Right atrium auricular region (tissue), 2 donors: ENCODE results near the gene PRDM15. TPM values are rescaled to one million over a fixed set of nuclear protein-coding genes. Genes with fewer than 3 reads are reported as not detected.

Experiments used
- DNase-seq: peaks from one replicate; pipeline ENCODE4 v3.0.0-alpha.2; 2019; ENCODE audit warnings: low spot score
- H3K27ac ChIP-seq, 2 donors: fragments of 200-600 bp; sonication (generic); 1 replicate in 1 of 2; 2 replicates in 1 of 2; pipeline ENCODE4 v1.5.1; 2016 to 2019
- H3K27me3 ChIP-seq, 2 donors: fragments of 200-600 bp; sonication (generic); one replicate each; pipeline versions ENCODE4 v1.5.1 to v1.6.0; 2017 to 2019
- H3K36me3 ChIP-seq: fragments of 200-600 bp; sonication (generic); one replicate; pipeline ENCODE4 v1.5.1; 2016
- H3K4me1 ChIP-seq, 2 donors: fragments of 200-600 bp; sonication (generic); one replicate each; pipeline versions ENCODE4 v1.5.1 to v1.6.0; 2017 to 2019
- H3K4me3 ChIP-seq, 2 donors: fragments of 200-600 bp; sonication (generic); 1 replicate in 1 of 2; 2 replicates in 1 of 2; pipeline ENCODE4 v1.5.1; 2017 to 2019; ENCODE audit warnings: mild to moderate bottlenecking in 1 of 2, moderate library complexity in 1 of 2
- H3K9me3 ChIP-seq, 2 donors: fragments of 200-600 bp; sonication (generic); one replicate each; pipeline ENCODE4 v1.5.1; 2019
- total RNA-seq, 2 donors: library from RNA; depleted of rRNA; stranded (reverse); fragments of >200 nt; gene quantifications; one replicate each; pipeline ENCODE4 v1.1.0, GENCODE V29; 2016
- TF ChIP-seq, protein P1 (sequence below), 2 donors: fragments of 200-600 bp; sonication (generic); IDR thresholded peaks; one replicate each; pipeline ENCODE4 v1.5.1; 2019; ENCODE audit warnings: antibody characterized with exemption in 2 of 2

PRDM15 gene
- total RNA-seq, 2 donors from 2014 or later, result 2.6 to 4.2 TPM

DNA sequence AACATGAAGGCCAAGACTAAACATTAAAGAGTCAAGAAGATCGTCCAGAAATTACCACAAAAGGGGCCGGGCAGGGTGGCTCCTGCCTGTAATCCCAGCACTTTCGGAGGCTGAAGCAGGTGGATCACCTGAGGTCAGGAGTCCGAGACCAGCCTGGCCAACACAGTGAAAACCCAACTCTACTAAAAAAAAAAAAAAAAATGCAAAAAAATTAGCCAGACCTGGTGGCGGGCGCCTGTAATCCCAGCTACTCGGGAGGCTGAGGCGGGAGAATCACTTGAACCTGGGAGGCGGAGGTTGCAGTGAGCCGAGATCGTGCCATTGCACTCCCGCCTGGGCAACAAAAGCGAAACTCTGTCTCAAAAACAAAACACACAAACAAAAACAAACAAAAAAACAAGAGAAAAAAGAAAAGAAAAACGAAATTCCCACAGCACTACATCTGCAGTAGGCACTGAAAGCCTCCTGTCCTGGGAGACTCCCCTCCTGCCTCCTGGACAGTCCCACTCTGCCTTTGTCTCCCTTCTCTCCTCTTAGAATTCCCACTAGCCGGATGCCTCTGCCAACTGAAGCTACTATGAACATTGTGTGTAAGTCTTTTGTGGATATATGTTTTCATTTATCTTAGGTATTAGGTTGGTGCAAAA lies 94.6 kb downstream of the PRDM15 start:
- Histone ChIP-seq H3K27ac (no peak overlapping the region), H3K4me1 (peaks cover 0 to under 1% of the 10 kb centered on the region in 2 donors), H3K4me3 (no peak overlapping the region), H3K27me3 (peaks cover 0 to 6% of the 10 kb centered on the region in 2 donors), H3K9me3 (no peaks in the 10 kb centered on the region), H3K36me3 (no peaks in the 10 kb centered on the region)
- DNase-seq, result no peak
- TF ChIP-seq, protein P1, sequence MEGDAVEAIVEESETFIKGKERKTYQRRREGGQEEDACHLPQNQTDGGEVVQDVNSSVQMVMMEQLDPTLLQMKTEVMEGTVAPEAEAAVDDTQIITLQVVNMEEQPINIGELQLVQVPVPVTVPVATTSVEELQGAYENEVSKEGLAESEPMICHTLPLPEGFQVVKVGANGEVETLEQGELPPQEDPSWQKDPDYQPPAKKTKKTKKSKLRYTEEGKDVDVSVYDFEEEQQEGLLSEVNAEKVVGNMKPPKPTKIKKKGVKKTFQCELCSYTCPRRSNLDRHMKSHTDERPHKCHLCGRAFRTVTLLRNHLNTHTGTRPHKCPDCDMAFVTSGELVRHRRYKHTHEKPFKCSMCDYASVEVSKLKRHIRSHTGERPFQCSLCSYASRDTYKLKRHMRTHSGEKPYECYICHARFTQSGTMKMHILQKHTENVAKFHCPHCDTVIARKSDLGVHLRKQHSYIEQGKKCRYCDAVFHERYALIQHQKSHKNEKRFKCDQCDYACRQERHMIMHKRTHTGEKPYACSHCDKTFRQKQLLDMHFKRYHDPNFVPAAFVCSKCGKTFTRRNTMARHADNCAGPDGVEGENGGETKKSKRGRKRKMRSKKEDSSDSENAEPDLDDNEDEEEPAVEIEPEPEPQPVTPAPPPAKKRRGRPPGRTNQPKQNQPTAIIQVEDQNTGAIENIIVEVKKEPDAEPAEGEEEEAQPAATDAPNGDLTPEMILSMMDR (IDR thresholded peaks at IDR 0.05), result no peak

DNA sequence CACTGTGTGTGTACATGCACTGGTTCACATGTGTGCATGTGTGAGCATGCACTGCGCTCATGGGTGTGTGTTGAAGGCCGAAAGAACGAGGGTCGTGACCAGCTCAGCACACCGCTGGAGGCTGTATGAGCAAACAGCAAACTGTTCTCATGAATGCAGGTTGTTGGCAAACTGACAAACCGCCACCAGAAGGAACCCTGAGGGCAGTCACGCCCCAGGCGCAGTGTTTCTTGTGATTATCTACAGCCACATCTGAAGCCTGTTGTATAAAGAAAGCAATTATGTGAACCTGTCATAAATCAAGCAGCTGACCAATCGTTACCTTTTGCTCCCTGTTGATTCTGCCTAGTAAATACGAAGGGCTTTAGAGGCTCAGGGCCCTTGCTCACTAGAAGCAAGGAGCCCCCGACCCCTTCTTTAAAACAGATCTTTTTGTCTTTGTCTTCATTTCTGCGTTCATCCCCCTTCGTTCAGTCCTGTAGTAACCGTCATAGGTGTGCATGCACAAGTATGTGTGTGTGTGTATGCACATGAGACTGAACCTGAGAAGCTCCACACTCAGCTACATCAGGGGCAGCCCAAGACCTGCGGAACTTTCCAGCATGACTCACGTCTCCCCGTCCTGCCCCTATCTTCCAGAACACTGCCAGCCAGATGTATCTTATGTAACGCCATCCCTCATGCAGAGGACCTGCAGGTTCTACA lies 95.5 kb downstream of the PRDM15 start:
- peaks cover 0 to 14% of the 10 kb centered on the region in 2 donors for H3K27me3 ChIP-seq
- TF ChIP-seq, protein P1 (IDR thresholded peaks at IDR 0.05), result no peak

DNA sequence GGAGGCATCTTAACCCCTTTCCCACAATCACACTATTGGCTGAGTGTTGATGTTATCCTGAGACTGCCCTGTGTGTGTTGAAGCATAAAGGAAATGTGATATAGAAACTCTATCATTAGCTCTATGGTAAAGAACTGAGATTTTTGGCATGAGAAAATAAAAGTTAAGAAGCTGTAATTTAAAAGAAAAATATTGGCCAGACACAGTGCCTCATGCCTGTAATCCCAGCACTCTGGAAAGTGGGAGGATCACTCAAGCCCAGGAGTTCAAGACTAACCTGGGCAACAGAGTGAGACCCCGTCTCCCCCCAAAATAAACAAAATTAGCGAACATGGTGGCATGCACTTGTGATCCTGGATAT lies 98.1 kb downstream of the PRDM15 start:
- peaks cover 0 to 14% of the 10 kb centered on the region in 2 donors for H3K27me3 ChIP-seq
- no peak overlapping the region for H3K27ac ChIP-seq
- TF ChIP-seq, protein P1 (IDR thresholded peaks at IDR 0.05), result no peak
- H3K9me3 ChIP-seq, result no peaks in the 10 kb centered on the region
- H3K4me3 ChIP-seq, result no peak overlapping the region
- H3K4me1 ChIP-seq, result peaks cover 0 to 17% of the 10 kb centered on the region in 2 donors
- DNase-seq, result no peak
- no peaks in the 10 kb centered on the region for H3K36me3 ChIP-seq

More for the DNA sequence above, 95.5 kb downstream of the PRDM15 start:
- DNase-seq, result no peak
- Histone ChIP-seq H3K4me3 (no peak overlapping the region), H3K36me3 (no peaks in the 10 kb centered on the region), H3K4me1 (peaks cover 0 to 9% of the 10 kb centered on the region in 2 donors), H3K9me3 (no peaks in the 10 kb centered on the region), H3K27ac (no peak overlapping the region)

DNA sequence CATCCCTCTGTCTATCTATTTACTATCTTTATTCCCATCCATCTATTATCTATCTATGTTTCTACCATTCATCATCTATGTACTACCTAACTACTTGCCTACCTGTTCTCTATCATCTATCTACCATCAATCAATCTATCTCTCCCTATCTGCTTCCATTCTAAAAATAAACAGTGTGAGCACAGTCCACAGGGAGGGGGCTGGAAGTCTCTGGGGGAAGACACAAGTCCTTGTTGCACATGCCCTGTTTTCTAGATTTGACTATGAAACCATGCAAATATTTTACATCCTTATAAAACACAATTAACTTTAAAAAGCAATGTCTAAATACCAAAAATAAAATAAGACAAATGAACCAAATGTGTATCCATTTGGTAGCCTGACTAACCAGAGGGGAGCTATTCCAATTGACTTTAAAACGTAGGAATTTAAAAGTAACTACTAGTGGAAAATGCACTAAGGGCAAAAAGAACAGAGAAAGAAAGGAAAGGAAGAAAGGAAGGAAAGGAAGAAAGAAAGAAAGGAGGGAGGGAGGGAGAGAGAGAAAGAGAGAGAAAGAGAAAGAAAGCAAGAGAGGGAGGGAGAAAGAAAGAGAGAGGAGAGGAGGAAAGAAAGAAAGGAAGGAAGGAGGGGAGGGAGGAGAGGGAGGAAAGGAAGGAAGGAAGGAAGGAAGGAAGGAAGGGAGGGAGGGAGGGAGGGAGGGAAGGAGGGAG lies 98.7 kb downstream of the PRDM15 start:
- H3K4me3 ChIP-seq, result no peak overlapping the region
- H3K27me3 ChIP-seq, result peaks cover 0 to 14% of the 10 kb centered on the region in 2 donors
- no peaks in the 10 kb centered on the region for H3K9me3 ChIP-seq
- TF ChIP-seq, protein P1 (IDR thresholded peaks at IDR 0.05), result no peak
- peaks cover 0 to 17% of the 10 kb centered on the region in 2 donors for H3K4me1 ChIP-seq
- H3K27ac ChIP-seq, result no peak overlapping the region
- DNase-seq, result no peak
- H3K36me3 ChIP-seq, result no peaks in the 10 kb centered on the region

DNA sequence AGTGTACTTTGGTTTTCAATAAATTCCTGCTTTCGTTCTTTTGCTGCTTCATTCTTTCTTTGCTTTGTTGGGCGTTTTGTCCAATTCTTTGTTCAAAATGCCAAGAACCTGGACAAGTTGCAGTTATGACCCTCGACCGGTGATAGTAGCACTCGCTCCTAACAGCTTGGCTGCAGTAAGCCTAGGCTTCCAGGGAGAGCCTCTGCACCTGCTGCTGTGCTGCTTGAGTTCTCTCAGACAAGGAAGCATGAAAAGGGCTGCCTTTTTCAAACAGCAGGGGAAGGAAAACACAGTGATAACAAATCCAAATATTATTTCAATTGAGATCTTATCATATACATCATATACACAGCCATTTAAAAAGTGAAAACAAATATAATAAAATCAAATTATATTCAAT lies 99.5 kb downstream of the PRDM15 start:
- H3K27ac ChIP-seq, result no peak overlapping the region
- no peaks in the 10 kb centered on the region for H3K36me3 ChIP-seq
- no peaks in the 10 kb centered on the region for H3K9me3 ChIP-seq
- TF ChIP-seq, protein P1 (IDR thresholded peaks at IDR 0.05), result no peak
- peaks cover 0 to 17% of the 10 kb centered on the region in 2 donors for H3K4me1 ChIP-seq
- H3K4me3 ChIP-seq, result no peak overlapping the region
- H3K27me3 ChIP-seq, result peaks cover 0 to 14% of the 10 kb centered on the region in 2 donors
- no peak for DNase-seq
